GM23338 (cell line): ENCODE data around the gene MNDA. TPM values are rescaled to one million over a fixed set of nuclear protein-coding genes. Genes with fewer than 3 reads are reported as not detected.

ENCODE experiments used
- ATAC-seq: fragments of 200-7000 bp; cut with Tn5 transposase; 3 replicates; pipeline ENCODE4 v1.9.1; 2020
- DNase-seq: peaks from one replicate; pipeline ENCODE4 v3.0.0-alpha.2; 2015; ENCODE audit warnings: low spot score
- H2AFZ ChIP-seq: fragments of 200-600 bp; sonication (generic); 2 replicates; pipeline ENCODE4 v1.8.0; 2016; ENCODE audit warnings: antibody characterized with exemption, mild to moderate bottlenecking, moderate library complexity
- H3F3A ChIP-seq: fragments of 200-600 bp; sonication (generic); replicated peaks from 2 replicates; pipeline ENCODE4 v1.8.0; 2017; ENCODE audit warnings: antibody characterized with exemption, mixed run types, low read depth
- H3K27ac ChIP-seq: fragments of 200-600 bp; sonication (generic); 2 replicates; pipeline ENCODE4 v1.6.1; 2016; ENCODE audit warnings: low read depth
- H3K27me3 ChIP-seq: fragments of 200-600 bp; sonication (generic); 2 replicates; pipeline ENCODE4 v1.8.0; 2016; ENCODE audit warnings: mild to moderate bottlenecking, mixed run types, moderate library complexity; ENCODE audit not compliant: insufficient read depth
- H3K36me3 ChIP-seq: fragments of 200-600 bp; sonication (generic); 2 replicates; pipeline ENCODE4 v1.8.0; 2016; ENCODE audit warnings: mild to moderate bottlenecking; ENCODE audit not compliant: insufficient read depth
- H3K4me1 ChIP-seq: fragments of 200-600 bp; sonication (generic); 2 replicates; pipeline ENCODE4 v1.8.0; 2016; ENCODE audit warnings: mild to moderate bottlenecking, moderate library complexity; ENCODE audit not compliant: insufficient read depth
- H3K4me2 ChIP-seq: fragments of 200-600 bp; sonication (generic); 2 replicates; pipeline ENCODE4 v1.7.1; 2017; ENCODE audit warnings: mixed run types
- H3K4me3 ChIP-seq: fragments of 200-600 bp; sonication (generic); 2 replicates; pipeline ENCODE4 v1.6.1; 2016; ENCODE audit warnings: mixed run types
- H3K79me2 ChIP-seq: fragments of 200-600 bp; sonication (generic); replicated peaks from 2 replicates; pipeline ENCODE4 v1.8.0; 2017; ENCODE audit warnings: mild to moderate bottlenecking; ENCODE audit not compliant: insufficient read depth
- H3K9me2 ChIP-seq: fragments of 200-600 bp; sonication (generic); 2 replicates; pipeline ENCODE4 v1.8.0; 2017; ENCODE audit not compliant: insufficient read depth
- H4K20me1 ChIP-seq: fragments of 200-600 bp; sonication (generic); replicated peaks from 2 replicates; pipeline ENCODE4 v1.8.0; 2017; ENCODE audit warnings: mild to moderate bottlenecking; ENCODE audit not compliant: insufficient read depth
- H3K27ac Mint-ChIP-seq: 2 replicates; pipeline ENCODE4 v1.8.0; 2020; ENCODE audit warnings: inconsistent platforms, mild to moderate bottlenecking, moderate library complexity, mixed read lengths
- H3K27me3 Mint-ChIP-seq: 3 replicates; pipeline ENCODE4 v1.8.0; 2022; ENCODE audit warnings: low read depth, mild to moderate bottlenecking, moderate library complexity, mixed read lengths, inconsistent platforms; ENCODE audit not compliant: insufficient read depth, poor library complexity
- H3K36me3 Mint-ChIP-seq: 3 replicates; pipeline ENCODE4 v1.8.0; 2021; ENCODE audit warnings: low read depth, mild to moderate bottlenecking, inconsistent platforms, moderate library complexity, mixed read lengths
- H3K4me1 Mint-ChIP-seq: 3 replicates; pipeline ENCODE4 v1.8.0; 2020; ENCODE audit warnings: mild to moderate bottlenecking, inconsistent platforms, mixed read lengths
- H3K4me3 Mint-ChIP-seq: 3 replicates; pipeline ENCODE4 v1.8.0; 2021; ENCODE audit warnings: moderate library complexity, mild to moderate bottlenecking, inconsistent platforms, mixed read lengths
- H3K9me3 Mint-ChIP-seq: 3 replicates; pipeline ENCODE4 v1.8.0; 2020; ENCODE audit warnings: moderate library complexity, mild to moderate bottlenecking, inconsistent platforms, mixed read lengths
- CREB1 ChIP-seq: fragments of 250-450 bp; sonication (Bioruptor Pico); IDR thresholded peaks from 2 replicates; pipeline ENCODE4 v1.5.0; 2020; ENCODE audit warnings: low read depth, mild to moderate bottlenecking, moderate library complexity
- EZH2 ChIP-seq: fragments of 200-600 bp; sonication (generic); IDR thresholded peaks from one replicate; pipeline ENCODE4 v1.8.0; 2017; ENCODE audit warnings: antibody characterized with exemption, mild to moderate bottlenecking, low read depth; ENCODE audit not compliant: unreplicated experiment
- EZH2phosphoT487 ChIP-seq: fragments of 200-600 bp; sonication (generic); IDR thresholded peaks from one replicate; pipeline ENCODE4 v1.8.1; 2018; ENCODE audit warnings: antibody characterized with exemption; ENCODE audit not compliant: unreplicated experiment
- JUNB ChIP-seq: IDR thresholded peaks from one replicate; pipeline ENCODE4 v1.6.1; 2016; ENCODE audit warnings: antibody characterized with exemption; ENCODE audit not compliant: unreplicated experiment
- NANOG ChIP-seq: IDR thresholded peaks from 2 replicates; pipeline ENCODE4 v1.6.1; 2016; ENCODE audit warnings: antibody characterized with exemption, borderline replicate concordance
- POLR2AphosphoS5 ChIP-seq: IDR thresholded peaks from 2 replicates; pipeline ENCODE4 v1.6.1; 2016; ENCODE audit warnings: antibody characterized with exemption, low read depth
- STAT1 ChIP-seq: IDR thresholded peaks from one replicate; pipeline ENCODE4 v1.6.1; 2016; ENCODE audit warnings: antibody characterized with exemption; ENCODE audit not compliant: unreplicated experiment
- ZNF114 ChIP-seq: fragments of 250-450 bp; sonication (Bioruptor Pico); IDR thresholded peaks from 2 replicates; pipeline ENCODE4 v1.5.0; 2020; ENCODE audit warnings: mild to moderate bottlenecking, moderate library complexity
- polyA plus RNA-seq: library from polyadenylated mRNA; unstranded; fragments of >200 nt; fragmentation: Nextera tagmentation; extraction: Ambion mirVana; gene quantifications from 2 replicates; pipeline ENCODE4 v1.2.1, GENCODE V29; 2016
- total RNA-seq: library from RNA; depleted of rRNA; stranded (reverse); fragments of >200 nt; shearing (Covaris generic); gene quantifications from 2 replicates; pipeline ENCODE4 v1.2.3, GENCODE V29; 2014
- TF ChIP-seq, protein P1 (sequence below), 2 experiments: fragments of 200-600 bp in 1 of 2; sonication (generic) in 1 of 2; conservative IDR thresholded peaks; 2 replicates each; pipeline versions ENCODE4 v1.5.1 to v1.6.1; 2016 to 2017; ENCODE audit warnings: antibody characterized with exemption in 2 of 2, low read depth in 2 of 2, mild to moderate bottlenecking in 2 of 2, moderate library complexity in 1 of 2
- TF ChIP-seq, protein P2 (sequence below): IDR thresholded peaks from 2 replicates; pipeline ENCODE4 v1.6.1; 2016; ENCODE audit warnings: antibody characterized with exemption
- TF ChIP-seq, protein P3 (sequence below): fragments of 250-450 bp; sonication (Bioruptor Pico); IDR thresholded peaks from 2 replicates; pipeline ENCODE4 v1.5.0; 2020; ENCODE audit warnings: mild to moderate bottlenecking, moderate library complexity
- TF ChIP-seq, protein P4 (sequence below): IDR thresholded peaks from one replicate; pipeline ENCODE4 v1.6.1; 2018; ENCODE audit warnings: antibody characterized with exemption; ENCODE audit not compliant: unreplicated experiment

Gene MNDA
- total and polyA plus RNA-seq, 2 experiments from 2014 or later: not detected

DNA sequence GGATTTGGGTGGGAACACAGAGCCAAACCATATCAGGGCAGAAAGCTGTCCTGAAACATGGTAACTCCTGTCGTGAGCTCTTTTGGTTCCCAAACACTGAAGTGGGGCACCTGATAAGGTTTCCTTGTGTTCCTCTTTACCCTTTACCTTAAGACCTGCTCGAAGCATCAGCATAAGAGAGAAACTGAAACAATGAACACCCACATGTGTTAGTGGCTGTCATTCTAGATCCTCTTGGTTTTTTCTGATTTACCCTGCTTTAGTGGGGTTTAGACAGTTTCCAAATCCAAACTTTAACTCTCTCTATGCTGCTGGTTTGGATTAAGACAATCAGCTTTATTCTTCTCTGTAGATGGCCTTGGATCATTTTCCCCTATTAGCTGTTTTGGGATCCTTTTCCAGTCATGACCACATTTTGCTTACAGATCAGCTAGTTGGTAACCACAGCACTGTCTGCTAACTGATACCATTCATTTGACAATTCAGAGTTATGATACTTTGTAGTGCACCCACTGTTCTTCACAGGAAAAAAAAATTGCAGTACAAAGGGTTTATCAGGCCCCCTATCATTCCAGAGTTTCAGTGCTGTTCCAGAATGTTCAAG, 975 bp upstream of the MNDA start:
- DNase-seq: no peak
- Mint-ChIP-seq H3K27ac (no peak overlapping the region), H3K36me3 (peaks cover 30% of the 10 kb centered on the region), H3K27me3 (no peaks in the 10 kb centered on the region), H3K4me3 (no peak overlapping the region), H3K4me1 (no peaks in the 10 kb centered on the region), H3K9me3 (peaks cover 38% of the 10 kb centered on the region)
- H3F3A ChIP-seq: no peaks in the 10 kb centered on the region
- H3K4me2 ChIP-seq: no peak overlapping the region
- no peak for ATAC-seq
- H3K4me3 ChIP-seq: no peak overlapping the region
- no peaks in the 10 kb centered on the region; the same call in 1 of the 2 replicates for H3K36me3 ChIP-seq
- no peaks in the 10 kb centered on the region for H3K79me2 ChIP-seq
- no peak for TF ChIP-seq POLR2AphosphoS5
- no peak for TF ChIP-seq ZNF114 (CRISPR knock-in tag)
- no peak for TF ChIP-seq JUNB
- TF ChIP-seq, protein P1, sequence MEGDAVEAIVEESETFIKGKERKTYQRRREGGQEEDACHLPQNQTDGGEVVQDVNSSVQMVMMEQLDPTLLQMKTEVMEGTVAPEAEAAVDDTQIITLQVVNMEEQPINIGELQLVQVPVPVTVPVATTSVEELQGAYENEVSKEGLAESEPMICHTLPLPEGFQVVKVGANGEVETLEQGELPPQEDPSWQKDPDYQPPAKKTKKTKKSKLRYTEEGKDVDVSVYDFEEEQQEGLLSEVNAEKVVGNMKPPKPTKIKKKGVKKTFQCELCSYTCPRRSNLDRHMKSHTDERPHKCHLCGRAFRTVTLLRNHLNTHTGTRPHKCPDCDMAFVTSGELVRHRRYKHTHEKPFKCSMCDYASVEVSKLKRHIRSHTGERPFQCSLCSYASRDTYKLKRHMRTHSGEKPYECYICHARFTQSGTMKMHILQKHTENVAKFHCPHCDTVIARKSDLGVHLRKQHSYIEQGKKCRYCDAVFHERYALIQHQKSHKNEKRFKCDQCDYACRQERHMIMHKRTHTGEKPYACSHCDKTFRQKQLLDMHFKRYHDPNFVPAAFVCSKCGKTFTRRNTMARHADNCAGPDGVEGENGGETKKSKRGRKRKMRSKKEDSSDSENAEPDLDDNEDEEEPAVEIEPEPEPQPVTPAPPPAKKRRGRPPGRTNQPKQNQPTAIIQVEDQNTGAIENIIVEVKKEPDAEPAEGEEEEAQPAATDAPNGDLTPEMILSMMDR (conservative IDR thresholded peaks at IDR 0.05; ENCODE audit: low read depth in 2 of 2): no peak
- TF ChIP-seq EZH2phosphoT487: no peak
- TF ChIP-seq, protein P2, sequence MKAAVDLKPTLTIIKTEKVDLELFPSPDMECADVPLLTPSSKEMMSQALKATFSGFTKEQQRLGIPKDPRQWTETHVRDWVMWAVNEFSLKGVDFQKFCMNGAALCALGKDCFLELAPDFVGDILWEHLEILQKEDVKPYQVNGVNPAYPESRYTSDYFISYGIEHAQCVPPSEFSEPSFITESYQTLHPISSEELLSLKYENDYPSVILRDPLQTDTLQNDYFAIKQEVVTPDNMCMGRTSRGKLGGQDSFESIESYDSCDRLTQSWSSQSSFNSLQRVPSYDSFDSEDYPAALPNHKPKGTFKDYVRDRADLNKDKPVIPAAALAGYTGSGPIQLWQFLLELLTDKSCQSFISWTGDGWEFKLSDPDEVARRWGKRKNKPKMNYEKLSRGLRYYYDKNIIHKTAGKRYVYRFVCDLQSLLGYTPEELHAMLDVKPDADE: no peak
- TF ChIP-seq, protein P3, sequence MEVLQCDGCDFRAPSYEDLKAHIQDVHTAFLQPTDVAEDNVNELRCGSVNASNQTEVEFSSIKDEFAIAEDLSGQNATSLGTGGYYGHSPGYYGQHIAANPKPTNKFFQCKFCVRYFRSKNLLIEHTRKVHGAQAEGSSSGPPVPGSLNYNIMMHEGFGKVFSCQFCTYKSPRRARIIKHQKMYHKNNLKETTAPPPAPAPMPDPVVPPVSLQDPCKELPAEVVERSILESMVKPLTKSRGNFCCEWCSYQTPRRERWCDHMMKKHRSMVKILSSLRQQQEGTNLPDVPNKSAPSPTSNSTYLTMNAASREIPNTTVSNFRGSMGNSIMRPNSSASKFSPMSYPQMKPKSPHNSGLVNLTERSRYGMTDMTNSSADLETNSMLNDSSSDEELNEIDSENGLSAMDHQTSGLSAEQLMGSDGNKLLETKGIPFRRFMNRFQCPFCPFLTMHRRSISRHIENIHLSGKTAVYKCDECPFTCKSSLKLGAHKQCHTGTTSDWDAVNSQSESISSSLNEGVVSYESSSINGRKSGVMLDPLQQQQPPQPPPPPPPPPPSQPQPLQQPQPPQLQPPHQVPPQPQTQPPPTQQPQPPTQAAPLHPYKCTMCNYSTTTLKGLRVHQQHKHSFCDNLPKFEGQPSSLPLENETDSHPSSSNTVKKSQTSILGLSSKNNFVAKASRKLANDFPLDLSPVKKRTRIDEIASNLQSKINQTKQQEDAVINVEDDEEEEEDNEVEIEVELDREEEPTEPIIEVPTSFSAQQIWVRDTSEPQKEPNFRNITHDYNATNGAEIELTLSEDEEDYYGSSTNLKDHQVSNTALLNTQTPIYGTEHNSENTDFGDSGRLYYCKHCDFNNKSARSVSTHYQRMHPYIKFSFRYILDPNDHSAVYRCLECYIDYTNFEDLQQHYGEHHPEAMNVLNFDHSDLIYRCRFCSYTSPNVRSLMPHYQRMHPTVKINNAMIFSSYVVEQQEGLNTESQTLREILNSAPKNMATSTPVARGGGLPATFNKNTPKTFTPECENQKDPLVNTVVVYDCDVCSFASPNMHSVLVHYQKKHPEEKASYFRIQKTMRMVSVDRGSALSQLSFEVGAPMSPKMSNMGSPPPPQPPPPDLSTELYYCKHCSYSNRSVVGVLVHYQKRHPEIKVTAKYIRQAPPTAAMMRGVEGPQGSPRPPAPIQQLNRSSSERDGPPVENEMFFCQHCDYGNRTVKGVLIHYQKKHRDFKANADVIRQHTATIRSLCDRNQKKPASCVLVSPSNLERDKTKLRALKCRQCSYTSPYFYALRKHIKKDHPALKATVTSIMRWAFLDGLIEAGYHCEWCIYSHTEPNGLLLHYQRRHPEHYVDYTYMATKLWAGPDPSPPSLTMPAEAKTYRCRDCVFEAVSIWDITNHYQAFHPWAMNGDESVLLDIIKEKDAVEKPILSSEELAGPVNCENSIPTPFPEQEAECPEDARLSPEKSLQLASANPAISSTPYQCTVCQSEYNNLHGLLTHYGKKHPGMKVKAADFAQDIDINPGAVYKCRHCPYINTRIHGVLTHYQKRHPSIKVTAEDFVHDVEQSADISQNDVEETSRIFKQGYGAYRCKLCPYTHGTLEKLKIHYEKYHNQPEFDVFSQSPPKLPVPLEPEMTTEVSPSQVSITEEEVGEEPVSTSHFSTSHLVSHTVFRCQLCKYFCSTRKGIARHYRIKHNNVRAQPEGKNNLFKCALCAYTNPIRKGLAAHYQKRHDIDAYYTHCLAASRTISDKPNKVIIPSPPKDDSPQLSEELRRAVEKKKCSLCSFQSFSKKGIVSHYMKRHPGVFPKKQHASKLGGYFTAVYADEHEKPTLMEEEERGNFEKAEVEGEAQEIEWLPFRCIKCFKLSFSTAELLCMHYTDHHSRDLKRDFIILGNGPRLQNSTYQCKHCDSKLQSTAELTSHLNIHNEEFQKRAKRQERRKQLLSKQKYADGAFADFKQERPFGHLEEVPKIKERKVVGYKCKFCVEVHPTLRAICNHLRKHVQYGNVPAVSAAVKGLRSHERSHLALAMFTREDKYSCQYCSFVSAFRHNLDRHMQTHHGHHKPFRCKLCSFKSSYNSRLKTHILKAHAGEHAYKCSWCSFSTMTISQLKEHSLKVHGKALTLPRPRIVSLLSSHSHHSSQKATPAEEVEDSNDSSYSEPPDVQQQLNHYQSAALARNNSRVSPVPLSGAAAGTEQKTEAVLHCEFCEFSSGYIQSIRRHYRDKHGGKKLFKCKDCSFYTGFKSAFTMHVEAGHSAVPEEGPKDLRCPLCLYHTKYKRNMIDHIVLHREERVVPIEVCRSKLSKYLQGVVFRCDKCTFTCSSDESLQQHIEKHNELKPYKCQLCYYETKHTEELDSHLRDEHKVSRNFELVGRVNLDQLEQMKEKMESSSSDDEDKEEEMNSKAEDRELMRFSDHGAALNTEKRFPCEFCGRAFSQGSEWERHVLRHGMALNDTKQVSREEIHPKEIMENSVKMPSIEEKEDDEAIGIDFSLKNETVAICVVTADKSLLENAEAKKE (CRISPR knock-in tag): no peak
- TF ChIP-seq, protein P4, sequence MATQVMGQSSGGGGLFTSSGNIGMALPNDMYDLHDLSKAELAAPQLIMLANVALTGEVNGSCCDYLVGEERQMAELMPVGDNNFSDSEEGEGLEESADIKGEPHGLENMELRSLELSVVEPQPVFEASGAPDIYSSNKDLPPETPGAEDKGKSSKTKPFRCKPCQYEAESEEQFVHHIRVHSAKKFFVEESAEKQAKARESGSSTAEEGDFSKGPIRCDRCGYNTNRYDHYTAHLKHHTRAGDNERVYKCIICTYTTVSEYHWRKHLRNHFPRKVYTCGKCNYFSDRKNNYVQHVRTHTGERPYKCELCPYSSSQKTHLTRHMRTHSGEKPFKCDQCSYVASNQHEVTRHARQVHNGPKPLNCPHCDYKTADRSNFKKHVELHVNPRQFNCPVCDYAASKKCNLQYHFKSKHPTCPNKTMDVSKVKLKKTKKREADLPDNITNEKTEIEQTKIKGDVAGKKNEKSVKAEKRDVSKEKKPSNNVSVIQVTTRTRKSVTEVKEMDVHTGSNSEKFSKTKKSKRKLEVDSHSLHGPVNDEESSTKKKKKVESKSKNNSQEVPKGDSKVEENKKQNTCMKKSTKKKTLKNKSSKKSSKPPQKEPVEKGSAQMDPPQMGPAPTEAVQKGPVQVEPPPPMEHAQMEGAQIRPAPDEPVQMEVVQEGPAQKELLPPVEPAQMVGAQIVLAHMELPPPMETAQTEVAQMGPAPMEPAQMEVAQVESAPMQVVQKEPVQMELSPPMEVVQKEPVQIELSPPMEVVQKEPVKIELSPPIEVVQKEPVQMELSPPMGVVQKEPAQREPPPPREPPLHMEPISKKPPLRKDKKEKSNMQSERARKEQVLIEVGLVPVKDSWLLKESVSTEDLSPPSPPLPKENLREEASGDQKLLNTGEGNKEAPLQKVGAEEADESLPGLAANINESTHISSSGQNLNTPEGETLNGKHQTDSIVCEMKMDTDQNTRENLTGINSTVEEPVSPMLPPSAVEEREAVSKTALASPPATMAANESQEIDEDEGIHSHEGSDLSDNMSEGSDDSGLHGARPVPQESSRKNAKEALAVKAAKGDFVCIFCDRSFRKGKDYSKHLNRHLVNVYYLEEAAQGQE: no peak
- TF ChIP-seq NANOG: no peak
- TF ChIP-seq STAT1: no peak
- no peak for TF ChIP-seq CREB1 (CRISPR knock-in tag)
- no peak for TF ChIP-seq EZH2
- no peaks in the 10 kb centered on the region for H3K9me2 ChIP-seq
- H2AFZ ChIP-seq: no peak overlapping the region
- H3K27me3 ChIP-seq: no peaks in the 10 kb centered on the region
- H4K20me1 ChIP-seq: no peaks in the 10 kb centered on the region
- no peaks in the 10 kb centered on the region for H3K4me1 ChIP-seq
- H3K27ac ChIP-seq: no peak overlapping the region
